Stimulated activated CD8-positive, alpha-beta memory T cell treated with anti-CD3 and anti-CD28 coated beads, Interleukin-7, amount 100 ng/mL, for 24 hours (primary cell): Measurements from ENCODE around the gene DCAF4.

Source experiments
- DNase-seq: peaks from one replicate; pipeline ENCODE4 v3.0.0-alpha.2; 2020; ENCODE audit warnings: low read depth

DCAF4 gene

GRCh38 chr14:72894623-72895378 lies 31.5 kb upstream of the DCAF4 start:
- DNase-seq = no peak

- no peak for DNase-seq
These were observed 27.8 kb upstream of the DCAF4 start for GRCh38 chr14:72898448-72898847.

GRCh38 chr14:72901361-72901760 lies 24.9 kb upstream of the DCAF4 start:
- DNase-seq = no peak

GRCh38 chr14:72902801-72903530 lies 23.3 kb upstream of the DCAF4 start:
- DNase-seq = no peak

GRCh38 chr14:72903716-72904115 lies 22.5 kb upstream of the DCAF4 start:
- DNase-seq = no peak

GRCh38 chr14:72904218-72904617 lies 22.0 kb upstream of the DCAF4 start:
- DNase-seq = no peak

- no peak for DNase-seq
These were observed 21.3 kb upstream of the DCAF4 start for GRCh38 chr14:72904840-72905561.

- no peak for DNase-seq
These were observed 19.9 kb upstream of the DCAF4 start for GRCh38 chr14:72906316-72906715.

- DNase-seq = no peak
These were observed 19.4 kb upstream of the DCAF4 start for GRCh38 chr14:72906879-72907278.

- DNase-seq = no peak
These were observed 18.4 kb upstream of the DCAF4 start for GRCh38 chr14:72907886-72908285.

- no peak for DNase-seq
These were observed 17.1 kb upstream of the DCAF4 start for GRCh38 chr14:72909163-72909562.

GRCh38 chr14:72913809-72914208 lies 12.5 kb upstream of the DCAF4 start:
- DNase-seq = no peak

GRCh38 chr14:72916174-72916573 lies 10.1 kb upstream of the DCAF4 start:
- no peak for DNase-seq

GRCh38 chr14:72917094-72917802 lies 9.0 kb upstream of the DCAF4 start:
- DNase-seq = no peak

GRCh38 chr14:72920008-72920407 lies 6.3 kb upstream of the DCAF4 start:
- no peak for DNase-seq

GRCh38 chr14:72921396-72921795 lies 4.9 kb upstream of the DCAF4 start:
- DNase-seq = no peak

GRCh38 chr14:72924337-72924736 lies 1.9 kb upstream of the DCAF4 start:
- no peak for DNase-seq

GRCh38 chr14:72925171-72925759 lies 999 bp upstream of the DCAF4 start:
- no peak for DNase-seq

- no peak for DNase-seq
These were observed 411 bp upstream of the DCAF4 start for GRCh38 chr14:72925815-72926291.

GRCh38 chr14:72928872-72929271 lies 2.6 kb downstream of the DCAF4 start:
- DNase-seq = no peak

GRCh38 chr14:72929316-72930080 lies 3.2 kb downstream of the DCAF4 start:
- DNase-seq = no peak
